SK-N-SH (cell line): Measurements from ENCODE around the gene MAMDC4. TPM values are rescaled to one million over a fixed set of nuclear protein-coding genes. Genes with fewer than 3 reads are reported as not detected.

Source experiments
- CTCF ChIA-PET: fragments of 300-600, 350-600 bp; formaldehyde crosslinking; extraction: SDS; loops from one replicate; lab custom pipeline; 2021; lab: Yijun Ruan, JAX
- POLR2A ChIA-PET: fragments of 350-600 bp; sonication (Branson Sonifier 250); formaldehyde crosslinking; extraction: SDS; loops from one replicate; lab custom pipeline; 2020; ENCODE audit warnings: antibody characterized with exemption, inconsistent platforms; lab: Yijun Ruan, JAX
- DNase-seq: peaks from one replicate; pipeline ENCODE4 v3.0.0; 2012
- H2AFZ ChIP-seq: fragments of 200-600 bp; sonication (generic); 2 replicates; pipeline ENCODE4 v1.8.1; 2016; ENCODE audit warnings: antibody characterized with exemption, mild to moderate bottlenecking, low read depth
- H3F3A ChIP-seq: fragments of 200-600 bp; sonication (generic); replicated peaks from 2 replicates; pipeline ENCODE3; 2016; ENCODE audit warnings: antibody characterized with exemption, mild to moderate bottlenecking; ENCODE audit not compliant: insufficient read depth
- H3K27ac ChIP-seq, 2 experiments: fragments of 200-500 bp in 1 of 2; fragments of 200-600 bp in 1 of 2; sonication (Bioruptor generic) in 1 of 2; sonication (generic), shearing (Covaris generic) in 1 of 2; 2 replicates each; pipeline versions ENCODE4 v1.5.1 to v1.6.1; 2014 to 2016; ENCODE audit warnings: low read depth in 2 of 2, inconsistent platforms in 1 of 2, low read length in 1 of 2, mild to moderate bottlenecking in 1 of 2, mixed read lengths in 1 of 2
- H3K27me3 ChIP-seq: fragments of 200-600 bp; sonication (generic), shearing (Covaris generic); 2 replicates; pipeline ENCODE4 v1.6.1; 2016; ENCODE audit warnings: mixed run types; ENCODE audit not compliant: insufficient read depth
- H3K36me3 ChIP-seq, 2 experiments: fragments of 200-500 bp in 1 of 2; fragments of 200-600 bp in 1 of 2; sonication (Bioruptor generic) in 1 of 2; sonication (generic) in 1 of 2; replicated peaks in 1 of 2; 2 replicates each; pipeline versions ENCODE3 to v1.5.1; 2014 to 2016; ENCODE audit warnings: low read length in 1 of 2, mild to moderate bottlenecking in 1 of 2; ENCODE audit not compliant: insufficient read depth in 2 of 2, control insufficient read depth in 1 of 2
- H3K4me1 ChIP-seq, 2 experiments: fragments of 200-500 bp in 1 of 2; fragments of 200-600 bp in 1 of 2; sonication (Bioruptor generic) in 1 of 2; sonication (generic), shearing (Covaris generic) in 1 of 2; 2 replicates each; pipeline versions ENCODE4 v1.5.1 to v1.6.1; 2014 to 2016; ENCODE audit warnings: low read depth in 1 of 2, low read length in 1 of 2, mixed run types in 1 of 2; ENCODE audit not compliant: insufficient read depth in 2 of 2, control insufficient read depth in 1 of 2
- H3K4me2 ChIP-seq: fragments of 200-600 bp; sonication (generic), shearing (Covaris generic); 2 replicates; pipeline ENCODE4 v1.6.1; 2017; ENCODE audit warnings: mixed run types
- H3K4me3 ChIP-seq, 2 experiments: fragments of 200-500 bp in 1 of 2; fragments of 200-600 bp in 1 of 2; sonication (Bioruptor generic) in 1 of 2; sonication (generic), shearing (Covaris generic) in 1 of 2; 2 replicates each; pipeline versions ENCODE4 v1.5.1 to v1.8.1; 2014 to 2016; ENCODE audit warnings: low read depth in 2 of 2, inconsistent platforms in 1 of 2, low read length in 1 of 2, mild to moderate bottlenecking in 1 of 2, mixed read lengths in 1 of 2, moderate library complexity in 1 of 2
- H3K79me2 ChIP-seq: fragments of 200-600 bp; sonication (generic); 2 replicates; pipeline ENCODE4 v1.8.1; 2017; ENCODE audit warnings: mild to moderate bottlenecking; ENCODE audit not compliant: insufficient read depth
- H3K9ac ChIP-seq: fragments of 200-600 bp; sonication (generic); 2 replicates; pipeline ENCODE4 v1.6.1; 2017; ENCODE audit warnings: mixed run types
- H3K9me2 ChIP-seq: fragments of 200-600 bp; sonication (generic); 2 replicates; pipeline ENCODE4 v1.6.1; 2017; ENCODE audit warnings: mixed run types
- H3K9me3 ChIP-seq: fragments of 200-600 bp; sonication (generic); 2 replicates; pipeline ENCODE4 v1.6.1; 2017; ENCODE audit warnings: mixed run types, mild to moderate bottlenecking, moderate library complexity
- H4K20me1 ChIP-seq: fragments of 200-600 bp; sonication (generic); 2 replicates; pipeline ENCODE4 v1.6.1; 2017; ENCODE audit warnings: mild to moderate bottlenecking, mixed run types; ENCODE audit not compliant: insufficient read depth
- CHD2 ChIP-seq: fragments of 150-350 bp; IDR thresholded peaks from 2 replicates; pipeline ENCODE4 v1.6.1; 2018; ENCODE audit warnings: low read length; ENCODE audit not compliant: partially characterized antibody
- FOXM1 ChIP-seq: IDR thresholded peaks from 2 replicates; pipeline ENCODE4 v1.4.0; 2012; ENCODE audit warnings: low read depth, mild to moderate bottlenecking
- GATA2 ChIP-seq: sonication (generic); formaldehyde crosslinking; IDR thresholded peaks from 2 replicates; pipeline ENCODE4 v1.5.0; 2020; ENCODE audit warnings: mild to moderate bottlenecking, missing genetic modification reagents
- IRF3 ChIP-seq: fragments of 150-350 bp; IDR thresholded peaks from 2 replicates; pipeline ENCODE4 v1.6.1; 2016; ENCODE audit warnings: mild to moderate bottlenecking, low read depth, low read length
- JUND ChIP-seq: IDR thresholded peaks from 2 replicates; pipeline ENCODE4 v1.4.0; 2012
- MAX ChIP-seq: IDR thresholded peaks from 2 replicates; pipeline ENCODE4 v1.4.0; 2012; ENCODE audit warnings: low read depth
- MEF2A ChIP-seq: IDR thresholded peaks from 2 replicates; pipeline ENCODE4 v1.4.0; 2012; ENCODE audit warnings: low read depth, borderline replicate concordance
- MXI1 ChIP-seq: IDR thresholded peaks from 2 replicates; pipeline ENCODE4 v1.6.1; 2012; ENCODE audit warnings: mild to moderate bottlenecking, low read depth, low read length, improper control_type of control experiment
- PBX3 ChIP-seq: IDR thresholded peaks from 2 replicates; pipeline ENCODE4; 2012
- POLR2AphosphoS5 ChIP-seq: IDR thresholded peaks from 2 replicates; pipeline ENCODE4 v1.6.1; 2012; ENCODE audit warnings: low read depth, low read length
- USF2 ChIP-seq: fragments of 150-350 bp; IDR thresholded peaks from 2 replicates; pipeline ENCODE4 v1.6.1; 2017; ENCODE audit warnings: antibody characterized with exemption, low read length, low read depth, borderline replicate concordance
- YY1 ChIP-seq: IDR thresholded peaks from 2 replicates; pipeline ENCODE4 v1.4.0; 2012; ENCODE audit warnings: low read depth, mild to moderate bottlenecking
- WGBS: methylation state at CpG from one replicate; pipeline ENCODE4 v1.1.6; 2017; ENCODE audit warnings: low lambda C conversion rate; 5-methylcytosine and 5-hydroxymethylcytosine counted together
- polyA plus RNA-seq, 3 experiments: library from polyadenylated mRNA; depleted of rRNA; stranded (reverse); fragments of >200 nt; gene quantifications; 2 replicates each; pipeline ENCODE4 v1.2.3, GENCODE V29; 2012

Gene MAMDC4
- polyA plus RNA-seq, 1 of the 3 experiments (the other 2 are of a cell fraction), result 4.2 TPM

- Histone ChIP-seq H3K27ac (peak overlapping the region; percentile 1 to 41; a peak in 3 of 4 replicates), H4K20me1 (peaks cover 24% of the 10 kb centered on the region), H3K4me1 (peaks cover 20 to 22% of the 10 kb centered on the region in 2 experiments; a peak in 3 of 4 replicates), H3K36me3 (peaks cover 20 to 26% of the 10 kb centered on the region in 2 experiments), H3K4me2 (peak overlapping the region; percentile 76), H3K9me3 (no peaks in the 10 kb centered on the region), H3F3A (no peaks in the 10 kb centered on the region), H2AFZ (no peak overlapping the region), H3K27me3 (no peaks in the 10 kb centered on the region), H3K79me2 (peaks cover 59% of the 10 kb centered on the region), H3K9ac (peak overlapping the region; percentile 89), H3K9me2 (no peaks in the 10 kb centered on the region), H3K4me3 (peak overlapping the region; percentile 66 to 96)
- 14% methylated on average over 14 of the region's 14 CpGs for WGBS
- DNase-seq, result no peak
- CTCF ChIA-PET, result interaction anchor here (1.4 to 6.5 kb wide), 3 partner anchors 16 to 47 kb away, joined by 4 to 30 read pairs (median 13); partner anchors contain the start of gene AJM1
- TF ChIP-seq GATA2 (CRISPR knock-in tag) (no peak), IRF3 (no peak), CHD2 (no peak), MAX (no peak), JUND (no peak), YY1 (no peak), FOXM1 (no peak), MXI1 (0 out of 2 replicates have a peak, but pooled peaks have one; percentile 7)
- POLR2A ChIA-PET, result interaction anchor here (1.4 kb wide), 1 partner anchor 11 kb away, joined by 3 read pairs; no protein-coding TSS in a partner anchor
These were observed 43.4 kb upstream of the MAMDC4 start for GRCh38 chr9:136808806-136809158.

GRCh38 chr9:136814725-136815421 lies 37.3 kb upstream of the MAMDC4 start:
- ChIA-PET POLR2A (no interaction called here), CTCF (interaction anchor here (0.9 to 3.9 kb wide), 6 partner anchors 10 to 115 kb away, joined by 3 to 24 read pairs (median 3); partner anchors contain the start of genes AJM1 and TMEM141)
- 92% methylated on average over 13 of the region's 13 CpGs for WGBS
- Histone ChIP-seq H3F3A (peaks cover 6% of the 10 kb centered on the region), H3K9me2 (no peaks in the 10 kb centered on the region), H3K27ac (no peak overlapping the region), H3K9ac (no peak overlapping the region), H3K9me3 (no peaks in the 10 kb centered on the region), H3K4me1 (peaks cover 3 to 12% of the 10 kb centered on the region in 2 experiments; a peak in 3 of 4 replicates), H3K4me3 (no peak overlapping the region), H2AFZ (no peak overlapping the region), H3K79me2 (peaks cover 99% of the 10 kb centered on the region), H3K4me2 (no peak overlapping the region), H3K27me3 (no peaks in the 10 kb centered on the region), H4K20me1 (peaks cover 31% of the 10 kb centered on the region), H3K36me3 (peaks cover 20 to 21% of the 10 kb centered on the region in 2 experiments)
- no peak for DNase-seq
- no peak for TF ChIP-seq FOXM1

GRCh38 chr9:136815422-136815782 lies 36.7 kb upstream of the MAMDC4 start:
- Histone ChIP-seq H3K36me3 (peaks cover 16% of the 10 kb centered on the region in 2 experiments), H3F3A (peaks cover 6% of the 10 kb centered on the region), H3K4me1 (peaks cover 0 to 7% of the 10 kb centered on the region in 2 experiments; a peak in 1 of 4 replicates), H4K20me1 (peaks cover 28% of the 10 kb centered on the region), H2AFZ (no peak overlapping the region), H3K4me2 (no peak overlapping the region)
- ChIA-PET POLR2A (interaction anchor here (1.3 kb wide), 1 partner anchor 87 kb away, joined by 3 read pairs; no protein-coding TSS in a partner anchor), CTCF (interaction anchor here (1.0 to 3.9 kb wide), 4 partner anchors 9 to 116 kb away, joined by 3 to 24 read pairs (median 4); partner anchors contain the start of gene AJM1)
- no peak for DNase-seq
- WGBS, result 0% methylated on average over 1 of the region's 1 CpG
- TF ChIP-seq PBX3 (no peak), MEF2A (no peak), GATA2 (CRISPR knock-in tag) (no peak), POLR2AphosphoS5 (no peak), MAX (no peak), USF2 (no peak)
- TF ChIP-seq, all 33 proteins: peak for 0
- no peak overlapping the region for H3K4me3 ChIP-seq
- H3K79me2 ChIP-seq, result peaks cover 99% of the 10 kb centered on the region
- H3K9me3 ChIP-seq, result no peaks in the 10 kb centered on the region
- no peaks in the 10 kb centered on the region for H3K9me2 ChIP-seq
- no peak overlapping the region for H3K27ac ChIP-seq
- no peak overlapping the region for H3K9ac ChIP-seq
- no peaks in the 10 kb centered on the region for H3K27me3 ChIP-seq
